Colonic mucosa (tissue), 4 donors: ENCODE results near the gene HDLBP. TPM values are rescaled to one million over a fixed set of nuclear protein-coding genes. Genes with fewer than 3 reads are reported as not detected.

Experiments used
- DNase-seq: peaks from one replicate; pipeline ENCODE4 v3.0.0-alpha.2; 2020
- H3K27ac ChIP-seq: fragments of 200-600 bp; one replicate; pipeline ENCODE4 v1.8.0; 2021
- H3K27me3 ChIP-seq: fragments of 200-600 bp; one replicate; pipeline ENCODE4 v1.8.0; 2021
- H3K36me3 ChIP-seq: fragments of 200-600 bp; one replicate; pipeline ENCODE4 v1.8.0; 2021
- H3K4me1 ChIP-seq: fragments of 200-600 bp; one replicate; pipeline ENCODE4 v1.8.0; 2021; ENCODE audit warnings: mild to moderate bottlenecking
- H3K4me3 ChIP-seq: fragments of 200-600 bp; one replicate; pipeline ENCODE4 v1.8.0; 2021
- H3K9ac ChIP-seq, 2 donors: one replicate each; pipeline ENCODE4 v1.7.0; 2013; ENCODE audit warnings: control low read depth in 2 of 2, low read depth in 2 of 2, low read length in 2 of 2
- H3K9me3 ChIP-seq: fragments of 200-600 bp; one replicate; pipeline ENCODE4 v1.8.0; 2021
- intact Hi-C: fragments of 100-400 bp; cut with DNase I; formaldehyde crosslinking; loops from one replicate; pipeline ENCODE4 v1.14.1; 2022
- total RNA-seq, 2 donors: library from RNA; stranded (reverse); fragmentation: NEBNext Ultra II Directional in 1 of 2; extraction: Animal tissue kit (Norgen Biotek cat#: 25700) in 1 of 2; gene quantifications; one replicate each; pipeline ENCODE4 v1.2.1, GENCODE V29; 2021
- TF ChIP-seq, protein P1 (sequence below): fragments of 200-600 bp; IDR thresholded peaks from one replicate; pipeline ENCODE4 v1.8.0; 2022; ENCODE audit warnings: antibody characterized with exemption, mild to moderate bottlenecking
- donor health status: healthy.
- donor health status: DM: no; HTN: no; CAD: no.
- donor health status: DM: no; HTN: no; CAD: no.

Gene HDLBP
- total RNA-seq, 2 donors from 2014 or later: 483 to 625 TPM

DNA sequence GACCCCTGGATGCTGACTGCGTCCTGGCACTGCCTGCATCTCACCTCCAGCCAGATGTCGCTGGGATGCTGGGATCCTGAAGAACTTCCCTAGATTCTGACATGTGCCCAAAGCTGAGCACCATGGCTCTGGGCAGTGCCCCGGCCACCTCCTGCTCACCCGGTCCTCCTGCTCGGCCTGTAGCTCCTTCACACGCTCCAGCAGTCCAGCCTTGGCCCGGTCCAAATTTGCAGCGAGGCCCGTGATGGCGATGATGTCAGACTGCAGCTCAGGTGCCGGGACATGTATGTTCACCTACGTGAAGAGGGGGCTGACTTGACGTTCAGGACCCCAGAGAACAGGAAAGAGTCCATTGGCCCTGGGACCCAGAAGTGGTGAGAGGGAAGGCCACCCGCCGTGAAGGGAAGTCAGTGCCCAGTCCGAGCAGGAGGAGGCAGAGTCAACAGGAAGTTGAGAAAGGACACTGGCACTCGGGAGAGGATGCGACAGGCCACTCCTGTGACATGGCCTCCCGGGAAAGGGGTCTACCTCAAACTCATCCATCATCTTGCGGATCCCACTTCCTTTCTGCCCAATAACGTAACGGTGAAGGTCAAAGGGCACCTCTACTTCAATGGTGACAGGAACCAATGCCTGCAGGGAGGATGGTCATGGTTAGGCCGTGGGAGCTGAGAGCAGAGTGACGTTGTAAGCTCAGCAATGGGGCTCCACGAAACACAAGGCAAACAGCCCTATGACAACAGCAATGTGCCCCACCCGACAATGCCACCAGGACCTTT lies 80.3 kb downstream of the HDLBP start:
- H3K9ac ChIP-seq: no peak overlapping the region

DNA sequence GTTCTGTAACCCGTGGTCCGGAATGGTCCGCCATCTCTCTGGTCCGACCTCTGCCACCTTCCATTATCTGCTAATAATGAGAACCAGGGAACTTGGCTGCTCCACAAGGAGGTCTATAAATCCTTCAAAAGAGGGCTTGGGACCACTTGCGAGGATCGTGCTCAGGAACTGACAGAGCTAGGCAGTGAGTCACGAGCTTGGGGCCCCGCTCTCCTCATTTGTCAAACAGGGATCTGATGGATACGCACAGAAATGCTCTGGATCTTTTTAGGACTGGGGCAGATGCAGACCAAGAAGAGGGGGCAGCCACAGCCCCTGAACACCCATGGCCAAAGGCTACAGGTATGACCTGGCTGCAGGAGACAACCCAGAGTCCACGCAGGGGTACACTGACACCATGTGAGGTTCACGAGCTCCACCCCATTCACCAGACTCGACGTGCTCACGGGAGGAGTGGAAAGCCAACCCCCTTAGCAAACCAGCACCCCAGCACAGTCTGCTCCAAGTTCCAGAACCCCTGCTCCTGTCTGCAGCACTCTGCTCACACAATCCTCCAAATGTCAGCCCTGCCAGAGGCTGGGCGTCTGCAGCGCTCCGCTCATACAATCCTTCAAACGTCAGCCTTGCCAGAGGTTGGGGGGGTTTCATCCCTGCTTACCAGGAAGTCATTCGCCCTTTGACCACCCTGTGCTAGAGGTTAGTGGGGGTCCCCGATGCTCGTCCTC lies 81.2 kb downstream of the HDLBP start:
- TF ChIP-seq, protein P1, sequence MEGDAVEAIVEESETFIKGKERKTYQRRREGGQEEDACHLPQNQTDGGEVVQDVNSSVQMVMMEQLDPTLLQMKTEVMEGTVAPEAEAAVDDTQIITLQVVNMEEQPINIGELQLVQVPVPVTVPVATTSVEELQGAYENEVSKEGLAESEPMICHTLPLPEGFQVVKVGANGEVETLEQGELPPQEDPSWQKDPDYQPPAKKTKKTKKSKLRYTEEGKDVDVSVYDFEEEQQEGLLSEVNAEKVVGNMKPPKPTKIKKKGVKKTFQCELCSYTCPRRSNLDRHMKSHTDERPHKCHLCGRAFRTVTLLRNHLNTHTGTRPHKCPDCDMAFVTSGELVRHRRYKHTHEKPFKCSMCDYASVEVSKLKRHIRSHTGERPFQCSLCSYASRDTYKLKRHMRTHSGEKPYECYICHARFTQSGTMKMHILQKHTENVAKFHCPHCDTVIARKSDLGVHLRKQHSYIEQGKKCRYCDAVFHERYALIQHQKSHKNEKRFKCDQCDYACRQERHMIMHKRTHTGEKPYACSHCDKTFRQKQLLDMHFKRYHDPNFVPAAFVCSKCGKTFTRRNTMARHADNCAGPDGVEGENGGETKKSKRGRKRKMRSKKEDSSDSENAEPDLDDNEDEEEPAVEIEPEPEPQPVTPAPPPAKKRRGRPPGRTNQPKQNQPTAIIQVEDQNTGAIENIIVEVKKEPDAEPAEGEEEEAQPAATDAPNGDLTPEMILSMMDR: no peak
- Histone ChIP-seq H3K9ac (no peak overlapping the region), H3K4me1 (no peaks in the 10 kb centered on the region), H3K9me3 (no peaks in the 10 kb centered on the region), H3K27me3 (no peaks in the 10 kb centered on the region), H3K27ac (no peak overlapping the region), H3K36me3 (peaks cover 67% of the 10 kb centered on the region), H3K4me3 (no peak overlapping the region)
- DNase-seq: no peak
- intact Hi-C loops: no loop called here

More for the DNA sequence above, 80.3 kb downstream of the HDLBP start:
- DNase-seq: no peak
- Histone ChIP-seq H3K36me3 (peaks cover 66% of the 10 kb centered on the region), H3K4me3 (no peak overlapping the region), H3K27ac (no peak overlapping the region), H3K9me3 (no peaks in the 10 kb centered on the region), H3K4me1 (no peaks in the 10 kb centered on the region), H3K27me3 (no peaks in the 10 kb centered on the region)
- intact Hi-C loops: no loop called here
- TF ChIP-seq, protein P1: no peak

DNA sequence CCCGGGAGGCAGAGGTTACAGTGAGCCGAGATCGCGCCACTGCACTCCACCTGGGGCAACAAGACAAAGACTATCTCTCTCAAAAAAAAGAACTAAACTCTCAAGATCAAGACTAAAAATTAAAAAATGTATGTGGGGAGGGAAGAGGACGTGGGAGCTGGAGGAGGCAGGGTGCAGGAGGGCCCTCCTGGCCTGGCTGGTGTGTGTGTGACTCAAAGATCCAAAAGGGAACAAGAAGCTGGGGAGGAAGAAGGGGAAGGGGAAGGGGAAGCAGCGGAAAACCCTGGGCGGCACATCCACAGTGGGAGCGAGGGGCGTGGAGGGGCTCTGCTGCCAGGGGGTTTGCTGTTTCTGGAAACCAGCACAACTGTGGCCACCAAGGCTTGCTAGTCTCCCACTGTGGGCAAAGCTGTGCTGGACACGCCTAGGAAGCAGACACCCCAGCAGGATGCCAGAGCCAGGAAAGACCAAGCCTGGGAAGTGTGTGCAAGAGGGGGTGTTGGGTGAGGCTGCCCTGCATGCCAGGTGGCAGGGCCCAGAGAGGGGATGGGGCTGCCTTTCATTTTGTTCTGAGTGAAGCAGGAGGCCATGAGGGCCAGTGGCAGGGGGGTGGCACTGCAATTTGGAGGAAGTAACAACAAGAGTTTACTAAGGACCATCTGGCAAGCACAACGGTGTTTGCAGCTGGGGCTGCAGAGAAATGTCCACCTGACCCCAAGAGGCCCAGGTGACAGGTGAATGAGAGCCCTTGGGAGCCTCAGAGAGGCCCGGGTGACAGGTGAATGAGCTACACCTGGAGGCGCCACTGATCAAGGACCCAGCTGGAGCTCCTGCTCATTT lies 82.5 kb downstream of the HDLBP start:
- intact Hi-C loops: no loop called here
- no peak overlapping the region for H3K27ac ChIP-seq
- no peak overlapping the region for H3K9ac ChIP-seq
- no peak overlapping the region for H3K4me3 ChIP-seq
- no peaks in the 10 kb centered on the region for H3K9me3 ChIP-seq
- H3K4me1 ChIP-seq: no peaks in the 10 kb centered on the region
- TF ChIP-seq, protein P1: no peak
- peaks cover 60% of the 10 kb centered on the region for H3K36me3 ChIP-seq
- DNase-seq: no peak
- H3K27me3 ChIP-seq: no peaks in the 10 kb centered on the region

DNA sequence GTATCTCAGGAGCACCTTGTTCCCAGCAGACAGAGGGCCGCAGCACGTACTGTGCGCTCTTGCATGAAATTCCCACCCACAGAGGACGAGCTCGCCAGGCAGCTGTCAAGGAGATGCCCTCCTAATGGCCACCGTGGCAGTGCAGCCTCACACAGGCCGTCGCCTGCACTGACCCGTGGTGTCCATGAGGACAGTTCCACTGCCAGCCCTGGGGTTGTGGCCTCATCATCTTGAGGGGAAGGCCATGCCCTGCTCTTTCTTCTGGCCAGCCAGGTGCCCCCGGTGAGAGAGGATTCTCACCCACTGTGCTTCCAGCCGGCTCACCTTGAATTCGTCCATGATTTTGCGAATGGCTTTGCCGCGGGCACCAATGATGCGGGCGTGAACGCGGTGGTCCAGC lies 85.0 kb downstream of the HDLBP start:
- TF ChIP-seq, protein P1: no peak
- Histone ChIP-seq H3K4me3 (no peak overlapping the region), H3K36me3 (peaks cover 41% of the 10 kb centered on the region), H3K27me3 (no peaks in the 10 kb centered on the region), H3K4me1 (no peaks in the 10 kb centered on the region), H3K27ac (no peak overlapping the region), H3K9me3 (no peaks in the 10 kb centered on the region), H3K9ac (no peak overlapping the region)
- DNase-seq: no peak
- intact Hi-C loops: no loop called here

DNA sequence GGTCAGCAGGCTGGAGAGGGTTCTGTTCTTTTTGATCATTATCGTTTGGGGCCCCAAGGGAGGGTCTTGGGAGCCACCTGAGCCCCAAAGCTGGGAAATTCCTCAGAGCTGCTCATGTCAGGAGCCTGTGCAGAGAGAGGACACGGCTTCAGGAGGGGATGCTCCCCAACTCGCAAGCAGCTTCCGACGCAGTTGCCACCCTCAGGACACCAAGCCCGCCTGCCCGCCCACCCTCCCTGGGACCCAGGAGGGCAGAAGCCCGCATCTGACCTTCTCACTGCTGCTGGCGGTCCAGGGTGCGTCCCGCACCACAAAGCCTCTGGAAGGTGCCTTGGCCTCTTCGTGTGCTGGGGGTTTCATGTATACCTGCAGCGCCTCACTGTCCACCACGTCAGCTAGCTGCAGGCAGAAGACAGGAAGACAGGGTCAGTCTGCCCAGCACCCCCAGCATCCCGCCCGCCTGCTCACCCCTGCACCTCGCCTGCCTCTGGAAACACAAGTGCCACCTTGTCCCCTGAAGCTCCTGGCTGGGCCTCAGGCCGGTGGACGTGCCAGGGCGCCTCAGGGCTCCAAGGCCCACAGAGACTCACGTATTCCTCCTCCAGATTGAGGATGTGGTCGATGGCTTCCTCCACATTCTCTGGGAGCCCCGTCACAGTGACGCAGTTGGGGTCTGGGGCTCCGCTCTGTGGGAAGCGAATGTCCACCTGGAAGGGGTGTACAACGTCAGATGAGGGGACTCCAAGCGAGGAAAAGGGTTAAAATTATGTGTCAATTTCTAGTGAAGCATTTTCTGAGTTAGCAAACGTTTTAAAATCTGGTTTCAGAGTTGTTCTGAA lies 85.7 kb downstream of the HDLBP start:
- H3K4me3 ChIP-seq: no peak overlapping the region
- TF ChIP-seq, protein P1: no peak
- H3K27ac ChIP-seq: no peak overlapping the region
- H3K9ac ChIP-seq: no peak overlapping the region
- no peaks in the 10 kb centered on the region for H3K9me3 ChIP-seq
- H3K27me3 ChIP-seq: no peaks in the 10 kb centered on the region
- DNase-seq: no peak
- H3K4me1 ChIP-seq: no peaks in the 10 kb centered on the region
- intact Hi-C loops: no loop called here
- H3K36me3 ChIP-seq: peaks cover 35% of the 10 kb centered on the region
